ENCODE data around the gene KCNC4.

Gene KCNC4

DNA sequence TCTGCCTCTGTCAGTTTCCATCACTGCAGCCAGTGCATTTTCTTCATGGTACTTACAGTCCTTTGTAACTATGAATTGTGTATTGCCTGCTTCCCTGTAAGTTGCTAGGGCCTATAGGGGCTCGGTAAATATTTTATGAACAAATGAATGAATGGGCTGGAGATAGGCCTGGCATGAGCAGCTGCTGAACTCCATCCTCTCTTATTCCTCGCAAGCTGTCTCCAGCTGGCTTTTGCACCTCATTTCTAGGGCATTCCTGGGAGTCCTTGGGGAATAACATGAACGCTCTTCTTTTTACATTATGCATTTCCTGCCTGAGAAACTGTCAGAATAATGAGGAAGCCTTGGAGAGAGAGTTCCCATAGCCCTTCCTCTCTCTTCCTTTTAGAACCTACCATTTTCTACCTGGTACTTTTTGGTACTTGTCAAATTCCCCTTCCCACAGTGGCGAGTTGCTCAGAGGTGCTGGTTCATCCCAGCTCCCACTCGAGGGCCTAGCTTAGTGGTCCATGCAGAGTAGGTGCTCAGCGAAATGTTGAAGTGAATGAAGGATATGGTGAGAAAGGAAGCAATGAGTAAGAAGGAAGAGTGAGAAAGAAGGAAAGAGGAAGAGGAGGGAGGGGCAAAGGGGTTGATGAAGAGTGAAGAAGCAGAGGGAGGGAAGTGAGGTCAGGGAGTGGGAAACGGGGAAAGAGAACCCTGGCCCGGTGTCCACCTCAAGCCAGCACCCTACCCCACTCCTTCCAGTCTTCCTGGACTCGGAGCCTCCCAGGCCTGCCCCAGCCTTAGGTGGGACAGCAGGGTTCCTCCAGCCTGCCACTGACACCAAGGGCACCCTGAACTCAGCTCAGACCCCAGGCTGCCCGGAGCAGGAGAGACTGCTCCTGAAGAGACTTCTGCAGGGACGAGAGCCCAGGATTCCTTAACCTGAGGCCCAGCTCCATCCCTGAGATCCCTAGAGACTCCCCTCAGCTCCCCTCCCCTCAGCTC, 29.6 kb downstream of the KCNC4 start:
- Histone ChIP-seq H3K9me3 (ENCODE audit: severe bottlenecking) (no peaks in the 10 kb centered on the region), H3K4me1 (ENCODE audit: insufficient read depth, poor library complexity, severe bottlenecking) (peaks cover 10% of the 10 kb centered on the region), H3K36me3 (ENCODE audit: low read depth) (no peaks in the 10 kb centered on the region), H3K27ac (ENCODE audit: poor library complexity, severe bottlenecking) (no peak overlapping the region), H3K4me3 (ENCODE audit: severe bottlenecking) (no peak overlapping the region), H3K27me3 (ENCODE audit: insufficient read depth, poor library complexity, severe bottlenecking) (no peaks in the 10 kb centered on the region)
- TF ChIP-seq, protein P1, sequence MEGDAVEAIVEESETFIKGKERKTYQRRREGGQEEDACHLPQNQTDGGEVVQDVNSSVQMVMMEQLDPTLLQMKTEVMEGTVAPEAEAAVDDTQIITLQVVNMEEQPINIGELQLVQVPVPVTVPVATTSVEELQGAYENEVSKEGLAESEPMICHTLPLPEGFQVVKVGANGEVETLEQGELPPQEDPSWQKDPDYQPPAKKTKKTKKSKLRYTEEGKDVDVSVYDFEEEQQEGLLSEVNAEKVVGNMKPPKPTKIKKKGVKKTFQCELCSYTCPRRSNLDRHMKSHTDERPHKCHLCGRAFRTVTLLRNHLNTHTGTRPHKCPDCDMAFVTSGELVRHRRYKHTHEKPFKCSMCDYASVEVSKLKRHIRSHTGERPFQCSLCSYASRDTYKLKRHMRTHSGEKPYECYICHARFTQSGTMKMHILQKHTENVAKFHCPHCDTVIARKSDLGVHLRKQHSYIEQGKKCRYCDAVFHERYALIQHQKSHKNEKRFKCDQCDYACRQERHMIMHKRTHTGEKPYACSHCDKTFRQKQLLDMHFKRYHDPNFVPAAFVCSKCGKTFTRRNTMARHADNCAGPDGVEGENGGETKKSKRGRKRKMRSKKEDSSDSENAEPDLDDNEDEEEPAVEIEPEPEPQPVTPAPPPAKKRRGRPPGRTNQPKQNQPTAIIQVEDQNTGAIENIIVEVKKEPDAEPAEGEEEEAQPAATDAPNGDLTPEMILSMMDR (IDR thresholded peaks at IDR 0.05; ENCODE audit: poor library complexity, severe bottlenecking) = no peak
- ATAC-seq (ENCODE audit: low read depth) (no peak), DNase-seq (ENCODE audit: low spot score) (no peak)

DNA sequence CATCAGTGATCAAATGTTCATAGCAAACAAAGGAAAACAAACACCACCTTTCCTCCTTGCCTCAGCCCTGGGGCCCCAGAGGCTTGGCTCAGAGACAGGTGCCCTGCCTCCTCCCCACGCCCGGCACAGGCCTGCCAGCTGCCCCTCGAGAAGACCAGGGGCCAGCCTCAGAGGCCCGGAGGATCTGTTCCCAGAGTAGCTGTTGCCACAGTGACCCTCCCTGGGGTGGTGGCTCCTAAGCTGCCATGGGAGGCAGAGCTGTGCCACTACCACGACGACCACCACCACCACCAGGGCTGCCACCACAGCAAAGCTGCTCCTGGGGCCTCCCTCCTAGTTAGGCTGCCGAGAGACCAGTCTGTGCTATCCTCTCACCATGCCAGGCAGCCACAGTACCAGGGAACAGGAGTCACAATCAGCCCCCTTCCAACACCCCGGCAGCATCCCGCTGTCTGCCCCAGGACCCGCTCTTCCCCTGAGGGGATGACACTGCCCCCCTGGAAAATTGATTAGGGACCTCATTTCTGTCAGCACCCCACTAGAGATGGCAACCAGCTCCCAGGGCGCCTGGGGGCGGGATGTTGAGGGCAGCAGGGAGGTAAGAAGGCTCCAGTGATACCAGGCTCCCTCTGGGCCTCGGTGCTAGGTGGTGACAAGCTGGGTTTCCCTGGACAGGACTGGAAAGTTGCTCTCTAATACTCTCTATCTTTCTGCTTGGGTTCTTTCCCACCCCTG, 30.5 kb downstream of the KCNC4 start:
- Histone ChIP-seq H3K36me3 (ENCODE audit: low read depth) (no peaks in the 10 kb centered on the region), H3K4me3 (ENCODE audit: severe bottlenecking) (no peak overlapping the region), H3K27ac (ENCODE audit: poor library complexity, severe bottlenecking) (no peak overlapping the region), H3K4me1 (ENCODE audit: insufficient read depth, poor library complexity, severe bottlenecking) (peaks cover 6% of the 10 kb centered on the region), H3K9me3 (ENCODE audit: severe bottlenecking) (no peaks in the 10 kb centered on the region), H3K27me3 (ENCODE audit: insufficient read depth, poor library complexity, severe bottlenecking) (no peaks in the 10 kb centered on the region)
- no peak for ATAC-seq (ENCODE audit: low read depth)
- DNase-seq (ENCODE audit: low spot score) = no peak
- TF ChIP-seq, protein P1 (IDR thresholded peaks at IDR 0.05; ENCODE audit: poor library complexity, severe bottlenecking) = no peak

DNA sequence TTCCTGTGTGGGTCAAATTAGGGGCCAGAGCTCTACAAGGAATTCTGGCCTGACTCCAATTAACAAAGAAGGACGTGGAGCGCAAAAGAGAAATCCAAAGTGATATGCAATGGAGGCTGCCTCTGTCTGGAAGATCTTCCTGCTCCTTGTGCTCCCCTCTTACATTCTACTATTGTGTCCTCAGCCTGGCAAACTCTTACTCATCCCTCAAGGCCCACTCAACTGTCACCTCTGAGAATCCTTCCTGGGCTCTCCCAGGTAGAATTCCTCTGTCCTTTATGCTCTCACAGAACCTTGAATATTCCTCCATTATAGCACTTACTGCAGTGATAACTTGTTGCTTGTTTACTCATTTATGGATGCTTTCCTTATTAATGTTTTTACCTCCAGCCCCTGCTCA, 31.4 kb downstream of the KCNC4 start:
- Histone ChIP-seq H3K27me3 (ENCODE audit: insufficient read depth, poor library complexity, severe bottlenecking) (no peaks in the 10 kb centered on the region), H3K9me3 (ENCODE audit: severe bottlenecking) (no peaks in the 10 kb centered on the region), H3K27ac (ENCODE audit: poor library complexity, severe bottlenecking) (no peak overlapping the region), H3K4me1 (ENCODE audit: insufficient read depth, poor library complexity, severe bottlenecking) (no peaks in the 10 kb centered on the region), H3K36me3 (ENCODE audit: low read depth) (no peaks in the 10 kb centered on the region), H3K4me3 (ENCODE audit: severe bottlenecking) (no peak overlapping the region)
- DNase-seq (ENCODE audit: low spot score) (no peak), ATAC-seq (ENCODE audit: low read depth) (no peak)
- TF ChIP-seq, protein P1 (IDR thresholded peaks at IDR 0.05; ENCODE audit: poor library complexity, severe bottlenecking) = no peak

DNA sequence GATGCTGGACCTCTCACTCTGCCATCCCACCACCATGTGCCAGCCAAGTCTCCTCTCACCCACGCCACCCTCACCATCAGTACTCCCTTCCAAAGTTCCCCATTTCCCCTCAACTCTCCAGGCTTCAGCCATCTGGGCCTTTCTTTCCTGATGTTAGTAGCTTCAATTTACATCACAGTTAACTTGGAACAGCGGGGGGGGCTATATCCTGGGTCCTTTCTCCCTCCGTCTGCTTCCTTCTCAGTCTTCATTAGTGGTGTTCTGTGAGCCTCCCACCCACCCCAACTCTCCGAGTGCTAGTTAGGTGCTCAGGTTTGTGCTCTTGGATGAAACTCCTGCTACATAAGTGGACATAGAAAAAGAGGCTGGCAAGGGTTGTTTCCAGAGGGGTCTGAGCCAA, 31.9 kb downstream of the KCNC4 start:
- TF ChIP-seq, protein P1 (IDR thresholded peaks at IDR 0.05; ENCODE audit: poor library complexity, severe bottlenecking) = no peak
- ATAC-seq (ENCODE audit: low read depth) = no peak
- no peaks in the 10 kb centered on the region for H3K4me1 ChIP-seq (ENCODE audit: insufficient read depth, poor library complexity, severe bottlenecking)
- DNase-seq (ENCODE audit: low spot score) = no peak
- H3K4me3 ChIP-seq (ENCODE audit: severe bottlenecking) = no peak overlapping the region
- no peak overlapping the region for H3K27ac ChIP-seq (ENCODE audit: poor library complexity, severe bottlenecking)
- H3K27me3 ChIP-seq (ENCODE audit: insufficient read depth, poor library complexity, severe bottlenecking) = no peaks in the 10 kb centered on the region
- H3K36me3 ChIP-seq (ENCODE audit: low read depth) = no peaks in the 10 kb centered on the region
- no peaks in the 10 kb centered on the region for H3K9me3 ChIP-seq (ENCODE audit: severe bottlenecking)
